GM19467 (cell line): ENCODE results near the gene DSCAML1.
"Not testable (repeated sequence)": the region's sequence is repeated elsewhere in the genome, so short reads cannot be mapped to it uniquely, and the experiment has no call there.

Source experiments
- ATAC-seq: cut with Tn5 transposase; IDR thresholded peaks from one replicate; pipeline ENCODE4 v1.9.1; 2021; ENCODE audit warnings: mild to moderate bottlenecking, moderate library complexity; ENCODE audit not compliant: unreplicated experiment

Gene DSCAML1

DNA sequence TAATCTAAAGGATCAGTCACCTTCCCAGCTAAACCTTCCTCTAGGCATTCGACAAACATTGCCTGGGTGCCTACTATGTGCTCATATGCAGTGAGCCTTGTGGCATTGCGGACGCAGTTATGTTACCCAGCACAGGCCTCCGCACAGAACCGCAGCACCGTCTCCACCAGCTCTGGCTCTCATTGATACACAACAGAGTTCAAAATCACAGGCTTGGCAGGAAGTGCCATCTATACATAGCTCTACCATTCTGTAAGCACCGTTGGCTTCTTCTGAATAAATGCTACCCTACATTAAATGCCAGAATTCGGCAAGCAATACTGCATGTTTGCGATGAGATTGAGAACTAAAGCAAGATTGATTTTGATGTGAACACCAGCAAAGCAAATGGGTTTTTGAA is 31.0 kb downstream of the DSCAML1 start:
- no peak for ATAC-seq

DNA sequence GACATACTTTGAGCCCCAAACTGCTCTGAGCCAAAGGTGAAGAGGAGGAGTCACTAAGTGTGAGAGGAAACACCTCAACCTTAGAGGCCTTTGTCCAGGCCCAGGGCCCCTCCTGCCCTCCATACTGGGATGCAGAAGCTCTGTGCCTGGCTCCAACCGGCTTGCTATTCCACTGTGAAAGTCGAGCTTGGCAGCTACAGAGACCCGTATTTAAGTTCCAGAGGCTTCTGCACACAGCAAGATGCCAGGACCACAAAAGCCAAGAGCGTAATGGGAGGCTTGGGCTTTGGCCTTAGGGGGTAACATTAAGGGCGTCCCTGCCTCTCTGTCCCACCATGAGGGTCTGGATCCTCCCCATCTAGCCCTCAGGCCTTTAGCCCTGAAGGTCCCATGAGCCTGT is 31.9 kb downstream of the DSCAML1 start:
- ATAC-seq: no peak

DNA sequence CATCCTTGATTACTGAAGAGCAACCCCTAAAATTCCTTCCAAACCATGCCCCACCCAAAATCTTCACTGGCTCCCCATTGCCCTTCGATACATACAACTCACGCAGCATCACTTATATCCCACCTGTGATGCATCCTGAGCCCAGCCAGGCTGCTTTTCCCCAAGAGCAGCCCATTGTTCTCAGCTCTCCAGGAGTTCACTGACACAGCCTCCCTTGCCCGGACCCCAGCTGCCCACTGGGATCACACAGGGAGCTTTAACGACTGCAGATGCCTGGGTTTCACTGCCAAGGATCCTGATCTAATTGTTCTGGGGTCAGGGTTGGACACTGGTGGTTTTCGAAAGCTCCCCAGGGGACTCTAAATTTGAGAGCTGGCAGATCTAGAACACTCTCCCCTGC is 33.6 kb downstream of the DSCAML1 start:
- not testable (repeated sequence) for ATAC-seq

DNA sequence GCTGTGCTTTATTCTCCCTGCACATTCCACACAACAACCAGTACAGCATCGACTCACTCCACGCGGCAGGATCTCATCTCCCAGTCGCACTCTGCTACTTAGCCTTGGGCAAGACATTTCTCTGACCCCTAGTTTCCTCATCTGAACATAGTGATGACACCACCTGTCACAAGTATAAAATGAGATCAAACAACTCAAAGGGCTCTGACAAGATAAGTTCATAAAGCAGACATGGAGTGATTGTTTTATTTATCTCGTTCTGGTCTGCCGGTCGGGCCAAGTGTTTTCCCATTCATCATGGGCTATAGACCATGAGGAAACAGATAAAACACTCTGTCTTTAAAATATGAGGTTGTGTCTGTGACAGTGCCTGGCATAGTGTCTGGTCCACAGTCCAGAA is 35.0 kb downstream of the DSCAML1 start:
- ATAC-seq: no peak

DNA sequence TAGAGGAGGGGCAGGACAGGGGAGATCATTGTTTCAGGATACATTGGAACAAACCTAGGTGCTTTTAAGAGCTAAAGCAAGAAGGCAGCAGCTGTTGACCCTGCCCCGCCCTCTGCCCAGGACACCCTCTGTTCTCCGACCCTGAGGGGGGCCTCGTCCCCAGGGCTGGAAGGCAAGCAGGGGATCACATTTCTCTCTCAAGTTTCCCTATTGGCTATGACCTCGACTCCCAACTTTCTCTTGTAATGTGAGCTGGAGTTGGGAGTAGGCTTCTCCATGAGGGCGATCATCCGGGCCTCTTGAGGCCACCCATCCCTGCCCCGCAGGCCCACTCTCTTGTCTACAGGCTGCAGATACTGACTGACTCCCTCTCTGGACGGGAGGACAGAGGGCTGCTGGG is 37.7 kb downstream of the DSCAML1 start:
- no peak for ATAC-seq

DNA sequence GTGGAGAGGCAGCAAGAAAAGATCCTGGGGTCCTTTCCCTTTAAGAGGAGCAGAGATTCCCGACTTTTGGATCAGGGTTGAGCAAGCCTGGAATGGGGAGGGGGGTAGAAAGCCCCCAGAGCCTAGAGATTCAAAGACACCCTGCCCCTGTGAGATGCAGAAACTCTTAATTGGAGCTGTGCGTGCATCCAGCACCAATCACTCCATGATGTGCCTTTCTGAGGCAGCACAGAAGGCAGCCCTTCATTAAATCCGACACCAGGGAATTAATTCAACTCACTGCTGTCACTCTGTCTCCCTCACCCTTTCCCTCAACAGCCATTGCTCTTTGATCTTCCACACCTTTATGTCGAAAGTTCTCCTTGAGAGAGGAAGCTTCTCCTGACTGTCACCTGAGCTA is 43.0 kb downstream of the DSCAML1 start:
- no peak for ATAC-seq

DNA sequence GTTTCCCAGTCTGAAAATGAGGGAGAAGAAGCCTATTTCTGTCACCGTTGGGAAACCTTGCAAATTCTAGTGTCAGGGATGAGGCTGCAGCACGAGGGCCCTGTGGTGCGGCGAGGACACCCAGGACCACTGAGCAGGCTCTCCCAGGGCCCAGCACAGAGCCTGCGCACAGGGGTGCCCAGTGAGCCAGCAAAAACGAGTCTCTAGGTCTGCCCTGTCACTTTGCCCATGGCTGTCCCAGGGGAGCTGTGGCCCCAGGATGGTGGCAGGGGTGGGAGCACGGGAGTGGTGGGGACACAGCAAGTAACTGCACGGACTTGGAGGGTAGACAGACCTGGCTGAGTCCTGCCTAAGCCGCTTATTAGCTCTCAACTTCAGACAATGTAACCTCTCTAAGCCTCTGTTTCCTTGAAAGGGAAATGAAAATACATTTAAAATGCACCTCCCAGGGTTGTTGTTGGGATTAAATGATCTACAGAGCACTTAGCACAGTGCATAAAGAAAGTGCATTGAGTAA is 44.2 kb downstream of the DSCAML1 start:
- no peak for ATAC-seq

DNA sequence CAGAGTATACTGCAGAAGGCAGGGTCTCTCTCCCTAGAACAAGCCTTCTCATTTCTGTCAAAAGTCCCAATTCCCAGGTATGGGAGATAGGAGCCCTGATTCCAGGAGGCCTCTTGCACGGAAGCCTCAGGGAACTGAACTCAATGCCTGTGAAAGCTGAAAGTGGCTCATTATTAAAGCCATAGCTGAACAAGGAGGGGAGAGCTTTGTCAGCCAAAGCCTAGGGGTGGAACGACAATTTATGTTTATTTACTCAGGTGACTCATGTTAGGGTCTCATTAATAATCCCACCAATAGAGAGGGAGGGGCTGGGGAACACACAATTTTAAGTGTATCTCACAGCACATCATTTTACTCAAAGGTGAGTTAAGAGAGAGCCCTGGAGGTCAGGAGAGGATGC is 44.9 kb downstream of the DSCAML1 start:
- ATAC-seq: no peak

DNA sequence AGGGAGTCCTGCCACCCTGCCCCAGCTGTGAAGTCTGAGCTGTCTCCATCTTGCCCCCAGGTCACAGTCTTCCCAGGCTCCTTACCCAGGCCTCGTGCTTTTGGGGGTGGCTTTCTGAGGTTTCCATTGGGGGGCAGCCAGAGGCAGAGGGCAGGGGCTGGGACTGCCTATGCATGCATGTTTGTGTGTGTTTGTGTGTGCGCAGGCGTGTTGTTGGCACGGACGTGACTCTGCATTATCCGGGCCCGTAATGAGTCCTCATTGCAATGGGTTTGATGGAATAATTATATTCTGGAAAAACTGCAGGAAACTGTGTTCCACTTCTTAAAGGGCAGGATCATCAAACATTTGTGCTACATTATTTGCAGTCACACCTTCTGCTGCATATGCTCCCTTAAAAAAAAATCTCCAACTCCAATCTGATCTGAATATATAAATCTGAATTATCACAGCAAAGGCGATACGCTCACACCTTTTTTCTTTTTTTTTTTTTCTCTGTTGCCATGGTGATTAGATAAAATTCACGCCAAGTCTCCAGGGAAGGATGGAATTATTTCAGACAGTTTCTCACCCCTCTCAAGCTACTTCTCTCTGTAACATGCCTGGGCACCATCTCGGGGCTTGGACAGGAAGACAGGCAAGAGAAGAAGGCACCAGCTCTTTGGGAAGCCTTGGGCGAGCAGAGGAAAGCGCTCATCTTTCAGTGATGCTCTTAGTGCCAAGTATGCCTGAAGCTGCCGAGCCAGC is 45.9 kb downstream of the DSCAML1 start:
- ATAC-seq: no peak

DNA sequence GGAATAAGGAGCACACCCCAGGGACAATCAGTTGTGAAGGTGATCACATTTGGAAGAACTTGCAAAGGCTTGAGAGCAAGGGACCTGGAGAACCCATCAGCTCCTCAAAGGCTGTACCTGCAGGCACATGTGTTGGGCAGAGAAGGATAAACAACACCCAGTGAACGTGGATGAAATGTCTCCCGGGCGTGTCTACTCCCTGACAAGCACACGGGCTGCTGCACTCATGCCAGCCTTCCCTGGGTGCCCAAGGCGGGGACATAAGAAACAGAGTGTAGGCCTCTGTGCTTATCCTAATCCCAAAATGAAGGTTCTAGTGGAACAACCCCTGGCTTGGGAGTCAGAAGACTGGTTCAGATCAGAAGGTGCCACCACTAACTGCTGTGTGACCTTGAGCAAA is 46.7 kb downstream of the DSCAML1 start:
- ATAC-seq: no peak

DNA sequence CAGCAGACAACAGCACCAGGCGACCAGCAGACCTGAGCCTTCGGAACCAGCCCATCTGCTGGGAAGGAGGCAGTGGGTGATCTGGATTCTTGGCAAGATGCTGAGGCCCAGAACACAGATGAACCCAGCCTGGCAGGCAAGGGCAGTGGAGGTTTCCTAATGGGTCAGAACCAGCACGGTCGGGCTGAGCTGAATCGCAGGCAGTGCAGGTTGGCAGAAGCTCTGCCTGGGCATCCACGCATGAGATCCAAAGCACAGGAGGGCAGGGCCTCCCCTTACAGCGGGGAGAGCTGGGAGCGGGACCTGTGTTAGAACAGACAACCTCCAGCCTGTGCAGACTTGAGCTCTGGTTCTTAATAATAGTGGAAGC is 47.5 kb downstream of the DSCAML1 start:
- ATAC-seq: no peak

DNA sequence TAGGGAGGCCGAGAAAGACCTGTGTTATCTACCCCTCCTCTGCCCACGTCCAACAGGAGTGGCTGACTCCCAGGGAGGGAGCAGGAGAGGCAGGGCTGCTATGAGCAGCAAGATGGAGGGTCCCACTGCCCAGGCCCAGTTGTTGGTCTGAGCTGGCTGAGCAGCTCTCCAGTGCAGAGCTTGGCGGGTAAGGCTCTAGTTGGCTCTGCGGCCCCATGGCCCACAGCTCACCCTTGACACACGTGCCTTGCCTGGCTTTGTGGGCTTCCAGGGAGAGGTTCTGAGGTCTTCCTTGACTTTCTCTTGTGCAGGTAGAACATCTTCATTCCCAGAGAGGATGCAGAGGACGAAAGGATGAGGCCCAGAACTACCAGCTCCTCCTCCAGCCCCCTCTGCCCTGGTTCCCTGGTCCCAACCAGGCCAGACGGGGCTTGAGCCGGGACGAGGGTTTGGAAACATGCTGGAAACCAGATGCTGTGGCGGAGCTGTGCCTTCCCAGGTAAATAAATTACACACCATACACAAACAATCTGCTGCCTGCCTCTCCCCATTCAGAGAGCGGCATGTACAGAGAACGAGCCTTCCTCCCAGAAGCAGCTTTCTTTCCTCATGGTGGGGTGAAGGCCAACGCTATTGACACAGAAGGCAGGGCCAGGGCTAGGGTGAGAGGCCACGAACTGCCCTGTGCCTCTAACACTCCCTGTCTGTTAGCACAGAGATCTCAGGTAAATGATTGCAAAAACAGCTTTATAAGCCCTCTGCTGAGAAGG is 48.1 kb downstream of the DSCAML1 start:
- no peak for ATAC-seq

DNA sequence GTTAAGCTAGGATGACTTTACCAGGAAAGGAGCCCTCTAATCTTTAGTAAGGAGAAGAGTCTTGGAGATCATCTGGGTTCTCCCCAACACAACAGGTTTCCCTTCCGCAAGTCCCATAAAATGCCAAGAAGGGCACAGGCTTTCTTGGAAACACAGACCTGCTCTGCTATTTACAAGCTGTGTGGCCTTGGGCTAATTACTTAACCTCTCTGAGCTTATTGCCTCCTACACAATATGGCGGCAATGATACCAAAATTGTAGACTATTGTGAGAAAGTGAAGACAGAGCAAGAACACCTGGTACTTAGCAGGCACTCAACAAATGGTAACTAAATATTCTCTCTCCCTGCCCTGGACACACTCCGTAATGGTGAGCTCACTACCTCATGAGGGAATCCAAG is 49.1 kb downstream of the DSCAML1 start:
- ATAC-seq: no peak

DNA sequence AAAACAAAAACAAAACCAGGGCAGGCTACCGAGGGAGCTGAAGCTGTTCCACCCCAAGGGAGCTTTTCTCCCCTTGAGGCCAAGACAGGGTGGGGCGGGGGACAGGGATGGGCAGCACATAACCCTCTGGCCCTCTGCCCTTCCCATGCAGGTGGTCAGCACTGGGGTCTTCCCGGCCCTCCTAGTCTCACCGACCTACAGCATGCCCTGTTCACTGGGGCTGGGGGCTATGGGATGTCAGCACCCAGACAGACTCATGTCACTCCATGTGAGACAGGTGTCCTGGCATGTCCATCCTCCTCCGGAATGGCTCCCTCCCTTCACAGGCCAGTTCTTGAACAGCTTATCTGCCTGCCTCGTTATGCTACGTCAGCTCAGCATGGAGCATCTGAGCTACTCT is 51.7 kb downstream of the DSCAML1 start:
- no peak for ATAC-seq

DNA sequence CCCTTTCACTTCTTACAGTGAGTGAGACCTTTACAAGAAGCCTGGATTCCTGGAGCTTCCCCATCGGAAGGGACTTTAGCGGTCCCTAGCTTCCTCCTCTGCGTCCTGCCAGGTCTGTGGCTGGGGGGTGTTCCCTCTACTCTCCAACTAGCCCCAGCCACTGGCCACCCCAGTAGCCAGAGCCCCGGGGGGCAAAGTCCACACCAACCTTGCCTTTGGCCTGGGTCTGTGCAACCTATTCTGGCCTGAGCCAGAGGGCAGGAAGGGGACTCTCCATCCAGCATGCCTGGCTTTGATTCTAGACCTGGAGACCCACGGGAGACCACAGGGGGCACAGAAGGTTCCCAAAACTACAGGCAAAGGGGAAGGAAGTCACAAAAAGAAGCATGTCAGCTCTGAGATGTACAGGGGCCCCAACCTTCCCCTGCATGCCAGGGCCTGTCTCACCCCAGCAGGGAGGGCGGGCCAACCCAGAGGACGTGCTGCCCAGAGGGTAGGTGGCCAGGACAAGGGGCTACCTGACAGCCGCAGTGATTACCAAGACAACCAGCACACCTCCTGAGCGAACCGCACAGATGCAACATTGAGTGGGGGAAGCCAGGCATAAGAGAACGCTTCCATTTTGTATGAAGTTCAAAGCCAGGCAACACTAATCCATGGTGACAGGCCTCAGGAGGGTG is 52.4 kb downstream of the DSCAML1 start:
- no peak for ATAC-seq

DNA sequence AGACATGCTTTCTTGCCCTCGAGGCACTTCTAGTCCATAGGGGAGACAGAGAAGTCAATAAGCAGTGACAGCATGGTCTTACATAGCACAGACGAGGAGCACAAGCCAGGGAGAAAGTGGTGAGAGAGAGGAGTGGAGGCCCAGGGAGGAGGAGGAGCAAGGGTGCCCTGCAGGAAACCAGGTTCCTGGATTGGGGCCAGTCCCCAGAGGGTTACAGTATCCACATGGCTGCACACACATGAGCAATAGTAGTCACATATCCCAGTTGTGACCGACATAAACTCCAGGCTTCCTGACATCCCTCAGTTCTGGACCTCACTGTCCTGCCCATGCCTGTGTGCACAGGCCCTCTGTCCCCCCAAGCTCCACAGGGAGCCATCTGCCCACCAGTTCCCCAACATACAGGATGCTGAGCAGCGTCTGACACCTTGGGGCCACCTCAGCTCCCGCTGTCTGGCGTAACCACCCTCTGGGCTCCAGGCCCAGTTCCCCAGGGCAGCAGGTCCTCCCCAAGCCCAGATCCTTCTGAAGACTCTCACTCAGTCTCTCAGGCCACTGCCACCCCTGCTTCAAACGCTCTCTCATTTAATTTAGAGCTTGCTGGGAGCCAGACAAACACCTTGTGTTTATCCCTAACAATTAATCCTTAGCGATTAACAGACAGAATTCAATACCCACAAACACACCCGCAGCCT is 53.7 kb downstream of the DSCAML1 start:
- ATAC-seq: no peak

DNA sequence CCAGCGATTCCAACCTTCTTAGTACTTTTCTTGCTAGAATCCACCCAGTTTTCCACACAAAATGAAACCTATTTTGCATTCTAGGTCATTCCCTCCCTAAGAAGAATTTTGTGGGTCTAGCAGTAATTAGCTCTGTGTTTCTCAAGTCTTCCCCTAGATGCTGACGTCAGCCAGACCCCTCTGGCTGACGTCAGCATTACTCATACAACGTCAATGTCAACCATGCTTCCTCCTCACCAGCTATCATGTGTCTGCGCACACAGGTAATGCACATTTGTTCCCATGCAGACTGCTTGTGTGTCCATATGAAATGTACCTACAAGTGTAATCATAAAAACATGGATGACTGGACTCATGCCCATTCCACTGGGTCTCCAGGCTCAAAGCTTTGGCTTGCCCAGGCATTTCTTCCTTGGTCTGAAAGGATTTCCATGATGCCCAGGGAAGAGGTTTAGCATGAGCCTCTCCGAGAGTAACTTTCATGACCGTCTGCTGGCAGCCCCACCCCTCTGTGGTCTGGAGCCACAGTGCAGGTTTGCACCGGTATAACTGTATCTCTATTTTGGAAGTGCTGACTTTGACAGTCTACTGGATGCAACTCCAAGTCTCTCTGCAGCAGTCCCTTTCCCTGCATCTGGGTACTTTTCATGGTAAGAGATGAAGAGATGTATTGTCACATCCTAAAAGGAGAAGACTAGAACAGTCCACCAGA is 58.6 kb downstream of the DSCAML1 start:
- no peak for ATAC-seq

DNA sequence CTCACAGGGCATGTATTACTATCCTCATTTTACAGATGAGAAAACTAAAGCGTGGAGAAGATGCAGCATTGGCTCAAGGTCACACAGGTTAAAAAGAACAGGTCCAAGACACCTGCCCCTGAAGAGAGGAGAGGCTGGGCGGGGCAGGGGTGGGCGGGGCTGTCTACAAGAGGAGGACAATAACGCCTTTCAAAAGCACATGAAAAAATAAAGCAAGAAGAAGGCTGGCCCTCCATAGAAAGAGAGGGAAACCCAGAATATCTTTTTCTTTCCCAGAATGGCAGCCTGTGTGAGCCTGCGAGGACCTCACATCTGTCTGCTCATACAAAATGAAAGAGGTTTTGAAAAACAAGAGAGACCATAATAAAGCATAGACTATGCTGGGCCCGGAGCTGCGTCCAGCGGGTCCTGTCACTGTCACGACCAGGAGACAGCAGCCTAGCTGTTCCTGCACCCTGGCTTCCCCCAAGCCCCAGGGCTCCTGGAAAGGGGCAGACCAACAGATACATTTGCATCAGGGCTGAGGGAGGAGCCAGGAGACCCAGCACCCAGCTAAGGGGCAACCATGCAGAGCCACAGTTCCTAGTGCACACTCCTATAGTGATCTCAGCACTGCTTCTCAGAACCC is 61.6 kb downstream of the DSCAML1 start:
- no peak for ATAC-seq

DNA sequence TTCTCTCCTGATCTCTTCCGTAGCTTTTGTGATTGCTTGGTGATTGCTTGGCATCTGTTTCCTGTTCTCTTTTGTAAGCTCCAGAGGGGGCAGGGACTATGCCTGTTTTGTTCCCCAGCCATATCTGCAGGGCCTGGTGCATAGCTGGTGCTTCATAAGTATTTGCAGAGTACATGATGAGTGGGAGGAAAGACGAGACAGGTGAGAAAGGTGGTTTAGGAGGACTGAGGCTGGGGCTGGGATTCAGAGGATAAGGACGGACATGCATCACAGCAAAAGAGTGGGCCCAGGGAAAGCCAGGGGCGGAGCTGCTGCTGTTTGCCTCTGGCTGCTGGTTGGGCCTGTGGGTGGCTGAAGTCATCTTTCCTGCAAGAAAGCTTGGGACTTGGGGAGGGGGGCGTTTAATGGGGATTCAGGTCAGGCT is 62.4 kb downstream of the DSCAML1 start:
- no peak for ATAC-seq

DNA sequence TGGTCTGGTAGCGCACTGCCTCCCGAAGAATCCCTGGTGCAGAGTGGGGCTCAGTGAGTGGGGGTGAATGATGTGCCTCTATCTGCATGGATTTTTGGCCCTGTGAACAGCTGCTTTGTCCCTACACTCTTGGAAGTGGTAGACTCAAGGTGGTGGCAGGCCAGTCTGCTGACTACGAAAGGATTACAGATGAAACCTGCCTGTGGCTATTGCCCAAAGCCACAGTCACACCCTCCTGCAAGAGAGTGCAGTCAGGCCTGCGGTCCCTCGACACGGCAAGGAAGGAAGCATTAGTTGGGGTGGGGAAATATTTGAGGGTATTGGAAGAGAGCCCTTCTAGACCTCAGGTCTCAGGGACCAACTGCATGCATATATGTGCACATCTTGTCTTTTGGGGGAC is 63.7 kb downstream of the DSCAML1 start:
- no peak for ATAC-seq
